HepG2 (cell line): ENCODE data around the gene HSDL1.

ENCODE experiments used
- TF ChIP-seq, protein P1 (sequence below): sonication (generic); formaldehyde crosslinking; IDR thresholded peaks from 2 replicates; pipeline ENCODE4 v1.5.0; 2020; ENCODE audit warnings: mild to moderate bottlenecking, missing genetic modification reagents, moderate library complexity
- TF ChIP-seq, protein P2 (sequence below): sonication (generic); formaldehyde crosslinking; IDR thresholded peaks from 2 replicates; pipeline ENCODE4 v1.4.0; 2020; ENCODE audit warnings: missing genetic modification reagents

DNA sequence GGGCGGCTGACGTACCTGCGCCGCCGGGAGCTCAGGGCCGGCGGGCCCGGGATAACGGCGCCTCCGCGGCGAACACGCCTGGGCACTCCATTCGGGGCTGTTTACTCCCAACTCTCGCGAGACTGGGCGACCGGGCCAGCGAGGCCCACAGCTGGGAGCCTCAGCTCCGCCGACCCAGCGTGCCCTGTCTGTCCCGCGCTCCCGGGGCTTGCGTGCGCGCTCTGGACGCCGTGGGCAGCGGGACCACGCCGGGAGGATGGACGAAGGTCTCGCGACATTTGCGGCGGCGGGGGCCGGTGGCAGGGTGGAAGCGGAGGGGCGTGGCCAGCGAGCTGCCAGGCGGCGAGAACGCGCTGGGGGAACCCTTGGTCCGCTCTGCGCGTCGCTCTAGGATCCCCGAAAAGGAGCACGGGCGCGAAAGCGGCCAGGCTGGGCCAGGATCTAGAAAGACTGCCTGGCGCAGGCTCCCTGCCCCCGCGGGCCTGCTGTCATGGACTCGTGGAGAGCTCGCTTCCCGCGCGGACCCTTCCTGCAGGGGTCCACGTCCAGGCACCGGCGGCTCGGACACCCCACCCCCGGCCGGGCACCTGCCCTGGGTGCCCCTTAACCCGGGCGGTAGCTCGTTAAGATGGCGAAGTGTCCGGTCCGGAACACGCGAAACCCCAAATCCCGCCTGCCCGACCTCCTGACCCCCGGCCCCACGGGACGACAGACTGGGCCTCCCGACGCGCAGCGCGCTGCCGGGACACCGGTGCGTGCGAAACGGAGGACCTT lies 28.1 kb downstream of the HSDL1 start, which contains the start of gene MBTPS1:
- TF ChIP-seq, protein P1, sequence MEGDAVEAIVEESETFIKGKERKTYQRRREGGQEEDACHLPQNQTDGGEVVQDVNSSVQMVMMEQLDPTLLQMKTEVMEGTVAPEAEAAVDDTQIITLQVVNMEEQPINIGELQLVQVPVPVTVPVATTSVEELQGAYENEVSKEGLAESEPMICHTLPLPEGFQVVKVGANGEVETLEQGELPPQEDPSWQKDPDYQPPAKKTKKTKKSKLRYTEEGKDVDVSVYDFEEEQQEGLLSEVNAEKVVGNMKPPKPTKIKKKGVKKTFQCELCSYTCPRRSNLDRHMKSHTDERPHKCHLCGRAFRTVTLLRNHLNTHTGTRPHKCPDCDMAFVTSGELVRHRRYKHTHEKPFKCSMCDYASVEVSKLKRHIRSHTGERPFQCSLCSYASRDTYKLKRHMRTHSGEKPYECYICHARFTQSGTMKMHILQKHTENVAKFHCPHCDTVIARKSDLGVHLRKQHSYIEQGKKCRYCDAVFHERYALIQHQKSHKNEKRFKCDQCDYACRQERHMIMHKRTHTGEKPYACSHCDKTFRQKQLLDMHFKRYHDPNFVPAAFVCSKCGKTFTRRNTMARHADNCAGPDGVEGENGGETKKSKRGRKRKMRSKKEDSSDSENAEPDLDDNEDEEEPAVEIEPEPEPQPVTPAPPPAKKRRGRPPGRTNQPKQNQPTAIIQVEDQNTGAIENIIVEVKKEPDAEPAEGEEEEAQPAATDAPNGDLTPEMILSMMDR = peak; percentile 32
- TF ChIP-seq, protein P2, sequence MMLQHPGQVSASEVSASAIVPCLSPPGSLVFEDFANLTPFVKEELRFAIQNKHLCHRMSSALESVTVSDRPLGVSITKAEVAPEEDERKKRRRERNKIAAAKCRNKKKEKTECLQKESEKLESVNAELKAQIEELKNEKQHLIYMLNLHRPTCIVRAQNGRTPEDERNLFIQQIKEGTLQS (CRISPR knock-in tag) = peak; percentile 8
